Activated CD4-positive, CD25-positive, alpha-beta regulatory T cell (primary cell): ENCODE data around the gene KSR2.
"Not testable (repeated sequence)": the region's sequence is repeated elsewhere in the genome, so short reads cannot be mapped to it uniquely, and the experiment has no call there.

Experiments
- DNase-seq, 4 experiments: peaks; one replicate each; lab custom pipeline; 2025; lab: John Stamatoyannopoulos, UW

The KSR2 gene

GRCh38 chr12:117686911-117687377 is 281.8 kb downstream of the KSR2 start:
- DNase-seq, result no peak

- DNase-seq, result no peak
Observed at GRCh38 chr12:117686210-117686609, 282.6 kb downstream of the KSR2 start.

GRCh38 chr12:117685110-117685926 is 283.5 kb downstream of the KSR2 start:
- no peak for DNase-seq

- no peak for DNase-seq
Observed at GRCh38 chr12:117684471-117684870, 284.3 kb downstream of the KSR2 start.

- DNase-seq, result no peak
Observed at GRCh38 chr12:117680312-117680711, 288.5 kb downstream of the KSR2 start.

GRCh38 chr12:117679776-117680175 is 289.0 kb downstream of the KSR2 start:
- no peak for DNase-seq

- DNase-seq, result no peak
Observed at GRCh38 chr12:117674763-117675162, 294.0 kb downstream of the KSR2 start.

GRCh38 chr12:117674313-117674712 is 294.5 kb downstream of the KSR2 start:
- no peak for DNase-seq

- no peak for DNase-seq
Observed at GRCh38 chr12:117671734-117672133, 297.1 kb downstream of the KSR2 start.

- no peak for DNase-seq
Observed at GRCh38 chr12:117664169-117664568, 304.6 kb downstream of the KSR2 start.

- no peak for DNase-seq
Observed at GRCh38 chr12:117662620-117663395, 306.0 kb downstream of the KSR2 start.

GRCh38 chr12:117662220-117662619 is 306.6 kb downstream of the KSR2 start:
- no peak for DNase-seq

- DNase-seq, result no peak
Observed at GRCh38 chr12:117661471-117661870, 307.3 kb downstream of the KSR2 start.

GRCh38 chr12:117660896-117661295 is 307.9 kb downstream of the KSR2 start:
- DNase-seq, result no peak

GRCh38 chr12:117658226-117658625 is 310.6 kb downstream of the KSR2 start:
- DNase-seq, result no peak

- no peak for DNase-seq
Observed at GRCh38 chr12:117649796-117650195, 319.0 kb downstream of the KSR2 start.

GRCh38 chr12:117646520-117646919 is 322.3 kb downstream of the KSR2 start:
- no peak for DNase-seq

- DNase-seq, result no peak
Observed at GRCh38 chr12:117645473-117645872, 323.3 kb downstream of the KSR2 start.

- DNase-seq, result no peak
Observed at GRCh38 chr12:117643971-117644370, 324.8 kb downstream of the KSR2 start.

GRCh38 chr12:117641885-117642284 is 326.9 kb downstream of the KSR2 start:
- DNase-seq, result no peak

GRCh38 chr12:117640511-117640910 is 328.3 kb downstream of the KSR2 start:
- no peak for DNase-seq

GRCh38 chr12:117629454-117629853 is 339.3 kb downstream of the KSR2 start:
- DNase-seq, result no peak

- DNase-seq, result not testable (repeated sequence)
Observed at GRCh38 chr12:117628711-117629110, 340.1 kb downstream of the KSR2 start.
